Thyroid gland (tissue), 4 donors: Measurements from ENCODE around the gene SMIM7. TPM values are rescaled to one million over a fixed set of nuclear protein-coding genes. Genes with fewer than 3 reads are reported as not detected.
"Not testable (repeated sequence)": the region's sequence is repeated elsewhere in the genome, so short reads cannot be mapped to it uniquely, and the experiment has no call there.

Experiments
- DNase-seq, 2 donors: peaks; one replicate each; pipeline ENCODE4 v3.0.0-alpha.2; 2019
- H3K27ac ChIP-seq, 3 donors: fragments of 200-600 bp; sonication (generic); 1 replicate in 2 of 3; 2 replicates in 1 of 3; pipeline ENCODE4 v1.5.1; 2016 to 2019; ENCODE audit warnings: mild to moderate bottlenecking in 1 of 3, moderate library complexity in 1 of 3
- H3K27me3 ChIP-seq: fragments of 200-600 bp; sonication (generic); one replicate; pipeline ENCODE4 v1.5.1; 2019
- H3K36me3 ChIP-seq, 2 donors: fragments of 200-600 bp; sonication (generic); one replicate each; pipeline ENCODE4 v1.5.1; 2016 to 2019
- H3K4me1 ChIP-seq, 2 donors: fragments of 200-600 bp; sonication (generic); one replicate each; pipeline ENCODE4 v1.5.1; 2017 to 2019
- H3K4me3 ChIP-seq, 3 donors: fragments of 200-600 bp; sonication (generic); replicated peaks in 1 of 3; 1 replicate in 2 of 3; 2 replicates in 1 of 3; pipeline ENCODE4 v1.5.1; 2016; ENCODE audit warnings: mild to moderate bottlenecking in 1 of 3
- H3K9me3 ChIP-seq: fragments of 200-600 bp; sonication (generic); one replicate; pipeline ENCODE4 v1.5.1; 2017
- CTCF ChIP-seq, 6 experiments: fragments of 200-600 bp in 3 of 6; fragments of 450-650 bp in 3 of 6; sonication (generic) in 3 of 6; IDR thresholded peaks; one replicate each; pipeline ENCODE4 v1.5.1; 2016 to 2019; ENCODE audit warnings: antibody characterized with exemption in 6 of 6, mild to moderate bottlenecking in 2 of 6, inconsistent platforms in 1 of 6, moderate library complexity in 1 of 6
- POLR2A ChIP-seq, 2 donors: fragments of 450-650 bp; IDR thresholded peaks; one replicate each; pipeline ENCODE4 v1.6.1; 2017; ENCODE audit warnings: antibody characterized with exemption in 2 of 2, mild to moderate bottlenecking in 2 of 2, moderate library complexity in 1 of 2
- WGBS, 2 donors: methylation state at CpG; one replicate each; pipeline ENCODE4 v1.1.5; 2017; 5-methylcytosine and 5-hydroxymethylcytosine counted together
- intact Hi-C: fragments of 100-400 bp; cut with DNase I; formaldehyde crosslinking; loops from one replicate; pipeline ENCODE4 v1.15.1; 2023
- total RNA-seq, 4 donors: library from RNA; depleted of rRNA; stranded (reverse); fragments of >200 nt; gene quantifications; one replicate each; pipeline ENCODE4 v1.2.3, GENCODE V29; 2016

Gene SMIM7
- total RNA-seq, 4 donors from 2014 or later: 80.9 to 171 (median 119) TPM

- intact Hi-C loops: no loop called here
- DNase-seq: no peak
- peaks cover 34 to 61% of the 10 kb centered on the region in 2 donors for H3K36me3 ChIP-seq
- H3K27me3 ChIP-seq: no peaks in the 10 kb centered on the region
- H3K4me3 ChIP-seq: no peak overlapping the region
- no peaks in the 10 kb centered on the region for H3K9me3 ChIP-seq
- peaks cover 12% of the 10 kb centered on the region in 2 donors for H3K4me1 ChIP-seq
- WGBS, 2 donors: 89 to 91% methylated on average over 11 of the region's 11 CpGs
- TF ChIP-seq POLR2A (IDR thresholded peaks at IDR 0.05): no peak
- no peak for TF ChIP-seq CTCF (IDR thresholded peaks at IDR 0.05)
- H3K27ac ChIP-seq: no peak overlapping the region
These were observed 4.2 kb downstream of the SMIM7 start for GRCh38 chr19:16655727-16656126.

GRCh38 chr19:16654627-16655026 is 5.3 kb downstream of the SMIM7 start:
- H3K36me3 ChIP-seq: peaks cover 34 to 61% of the 10 kb centered on the region in 2 donors
- no peak for DNase-seq
- no peaks in the 10 kb centered on the region for H3K9me3 ChIP-seq
- H3K27ac ChIP-seq: no peak overlapping the region
- no peak overlapping the region for H3K4me3 ChIP-seq
- intact Hi-C loops: no loop called here
- TF ChIP-seq POLR2A (IDR thresholded peaks at IDR 0.05): no peak
- no peak for TF ChIP-seq CTCF (IDR thresholded peaks at IDR 0.05)
- peaks cover 12% of the 10 kb centered on the region in 2 donors for H3K4me1 ChIP-seq
- no peaks in the 10 kb centered on the region for H3K27me3 ChIP-seq
- WGBS, 2 donors: 92 to 96% methylated on average over 3 of the region's 3 CpGs

- Histone ChIP-seq H3K36me3 (peaks cover 34 to 61% of the 10 kb centered on the region in 2 donors), H3K4me1 (peaks cover 8 to 10% of the 10 kb centered on the region in 2 donors), H3K9me3 (no peaks in the 10 kb centered on the region)
These were observed 5.8 kb downstream of the SMIM7 start for GRCh38 chr19:16654140-16654539.

GRCh38 chr19:16652854-16653253 is 7.1 kb downstream of the SMIM7 start:
- peaks cover 34 to 53% of the 10 kb centered on the region in 2 donors for H3K36me3 ChIP-seq
- H3K4me3 ChIP-seq: no peak overlapping the region
- H3K27ac ChIP-seq: no peak overlapping the region
- intact Hi-C loops: no loop called here
- DNase-seq: no peak
- TF ChIP-seq POLR2A (IDR thresholded peaks at IDR 0.05) (no peak), CTCF (IDR thresholded peaks at IDR 0.05) (no peak)
- H3K9me3 ChIP-seq: no peaks in the 10 kb centered on the region
- no peaks in the 10 kb centered on the region for H3K4me1 ChIP-seq
- H3K27me3 ChIP-seq: no peaks in the 10 kb centered on the region
- WGBS, 2 donors: 78 to 84% methylated on average over 7 of the region's 7 CpGs

More at GRCh38 chr19:16654140-16654539, 5.8 kb downstream of the SMIM7 start:
- no peak for DNase-seq
- Histone ChIP-seq H3K27me3 (no peaks in the 10 kb centered on the region), H3K27ac (no peak overlapping the region), H3K4me3 (no peak overlapping the region)
- TF ChIP-seq CTCF (IDR thresholded peaks at IDR 0.05): no peak
- TF ChIP-seq POLR2A (IDR thresholded peaks at IDR 0.05): no peak
- 93 to 98% methylated on average over 3 of the region's 3 CpGs for WGBS, 2 donors
- intact Hi-C loops: no loop called here

GRCh38 chr19:16651421-16652188 is 8.3 kb downstream of the SMIM7 start:
- WGBS, 2 donors: 94 to 97% methylated on average over 8 of the region's 8 CpGs
- H3K27ac ChIP-seq, H3K9me3 ChIP-seq, intact Hi-C loops, DNase-seq, H3K27me3 ChIP-seq, H3K4me1 ChIP-seq, H3K4me3 ChIP-seq: not testable (repeated sequence)
- peaks cover 40 to 54% of the 10 kb centered on the region in 2 donors for H3K36me3 ChIP-seq
